ENCODE measurements around the gene MPP1. TPM values are rescaled to one million over a fixed set of nuclear protein-coding genes. Genes with fewer than 3 reads are reported as not detected.

Gene MPP1
- total RNA-seq, 1 experiment from 2014 or later = 89.3 TPM

DNA sequence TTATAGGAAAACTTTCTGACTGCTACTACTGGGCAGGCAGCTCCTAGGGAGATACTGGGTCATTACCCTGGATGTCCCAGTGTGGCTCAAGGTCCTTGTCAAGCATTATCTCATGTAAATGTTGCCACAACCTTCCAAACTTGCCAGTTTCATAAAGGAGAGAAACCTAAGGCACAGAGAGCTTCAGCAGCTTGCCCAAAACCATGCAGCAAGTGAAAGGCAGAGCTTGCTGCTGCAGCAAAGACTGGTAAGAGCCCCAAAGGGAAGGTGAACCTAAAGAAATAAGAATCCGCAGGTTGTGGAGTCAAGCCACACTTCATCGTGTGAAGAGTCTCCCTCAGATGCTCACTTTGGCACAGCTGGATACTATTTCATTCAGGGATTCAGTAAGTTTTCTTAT lies 2.3 kb downstream of the MPP1 start:
- TF ChIP-seq, protein P1, sequence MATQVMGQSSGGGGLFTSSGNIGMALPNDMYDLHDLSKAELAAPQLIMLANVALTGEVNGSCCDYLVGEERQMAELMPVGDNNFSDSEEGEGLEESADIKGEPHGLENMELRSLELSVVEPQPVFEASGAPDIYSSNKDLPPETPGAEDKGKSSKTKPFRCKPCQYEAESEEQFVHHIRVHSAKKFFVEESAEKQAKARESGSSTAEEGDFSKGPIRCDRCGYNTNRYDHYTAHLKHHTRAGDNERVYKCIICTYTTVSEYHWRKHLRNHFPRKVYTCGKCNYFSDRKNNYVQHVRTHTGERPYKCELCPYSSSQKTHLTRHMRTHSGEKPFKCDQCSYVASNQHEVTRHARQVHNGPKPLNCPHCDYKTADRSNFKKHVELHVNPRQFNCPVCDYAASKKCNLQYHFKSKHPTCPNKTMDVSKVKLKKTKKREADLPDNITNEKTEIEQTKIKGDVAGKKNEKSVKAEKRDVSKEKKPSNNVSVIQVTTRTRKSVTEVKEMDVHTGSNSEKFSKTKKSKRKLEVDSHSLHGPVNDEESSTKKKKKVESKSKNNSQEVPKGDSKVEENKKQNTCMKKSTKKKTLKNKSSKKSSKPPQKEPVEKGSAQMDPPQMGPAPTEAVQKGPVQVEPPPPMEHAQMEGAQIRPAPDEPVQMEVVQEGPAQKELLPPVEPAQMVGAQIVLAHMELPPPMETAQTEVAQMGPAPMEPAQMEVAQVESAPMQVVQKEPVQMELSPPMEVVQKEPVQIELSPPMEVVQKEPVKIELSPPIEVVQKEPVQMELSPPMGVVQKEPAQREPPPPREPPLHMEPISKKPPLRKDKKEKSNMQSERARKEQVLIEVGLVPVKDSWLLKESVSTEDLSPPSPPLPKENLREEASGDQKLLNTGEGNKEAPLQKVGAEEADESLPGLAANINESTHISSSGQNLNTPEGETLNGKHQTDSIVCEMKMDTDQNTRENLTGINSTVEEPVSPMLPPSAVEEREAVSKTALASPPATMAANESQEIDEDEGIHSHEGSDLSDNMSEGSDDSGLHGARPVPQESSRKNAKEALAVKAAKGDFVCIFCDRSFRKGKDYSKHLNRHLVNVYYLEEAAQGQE (IDR thresholded peaks at IDR 0.05; ENCODE audit: insufficient read depth in 1 of 2, low read depth in 2 of 2, low read length in 1 of 2) = no peak
- TF ChIP-seq, protein P2, sequence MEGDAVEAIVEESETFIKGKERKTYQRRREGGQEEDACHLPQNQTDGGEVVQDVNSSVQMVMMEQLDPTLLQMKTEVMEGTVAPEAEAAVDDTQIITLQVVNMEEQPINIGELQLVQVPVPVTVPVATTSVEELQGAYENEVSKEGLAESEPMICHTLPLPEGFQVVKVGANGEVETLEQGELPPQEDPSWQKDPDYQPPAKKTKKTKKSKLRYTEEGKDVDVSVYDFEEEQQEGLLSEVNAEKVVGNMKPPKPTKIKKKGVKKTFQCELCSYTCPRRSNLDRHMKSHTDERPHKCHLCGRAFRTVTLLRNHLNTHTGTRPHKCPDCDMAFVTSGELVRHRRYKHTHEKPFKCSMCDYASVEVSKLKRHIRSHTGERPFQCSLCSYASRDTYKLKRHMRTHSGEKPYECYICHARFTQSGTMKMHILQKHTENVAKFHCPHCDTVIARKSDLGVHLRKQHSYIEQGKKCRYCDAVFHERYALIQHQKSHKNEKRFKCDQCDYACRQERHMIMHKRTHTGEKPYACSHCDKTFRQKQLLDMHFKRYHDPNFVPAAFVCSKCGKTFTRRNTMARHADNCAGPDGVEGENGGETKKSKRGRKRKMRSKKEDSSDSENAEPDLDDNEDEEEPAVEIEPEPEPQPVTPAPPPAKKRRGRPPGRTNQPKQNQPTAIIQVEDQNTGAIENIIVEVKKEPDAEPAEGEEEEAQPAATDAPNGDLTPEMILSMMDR (IDR thresholded peaks at IDR 0.05) = no peak
- TF ChIP-seq SIN3A (IDR thresholded peaks at IDR 0.05; ENCODE audit: borderline replicate concordance, insufficient read depth, low read depth, low read length) = no peak
- TF ChIP-seq TCF7L2 (IDR thresholded peaks at IDR 0.05; ENCODE audit: low read depth, low read length) = no peak
- TF ChIP-seq POLR2AphosphoS5 (IDR thresholded peaks at IDR 0.05; ENCODE audit: low read depth, low read length) = no peak
- DNase-seq (ENCODE audit: low read depth, low spot score) (no peak), ATAC-seq (no peak)
- H3K9me3 ChIP-seq (ENCODE audit: control insufficient read depth, insufficient read depth, low read depth, low read length) = peaks cover 8% of the 10 kb centered on the region; the same call in 1 of the 2 replicates
- CTCF ChIA-PET = no interaction called here
- BruUV-seq (replicated peaks) = no TSS peak
- H3K4me3 ChIP-seq (ENCODE audit: low read depth in 2 of 2, low read length in 2 of 2) = peak overlapping the region; percentile 75 to 81
- H3K27ac ChIP-seq (ENCODE audit: low read length) = peak overlapping the region; percentile 83
- intact Hi-C loops (cut with micrococcal nuclease; ENCODE audit: unreplicated experiment) = no loop called here
- POLR2A ChIA-PET = interaction anchor here (0.7 kb wide), 1 partner anchor 29 kb away, joined by 4 read pairs; no protein-coding TSS in a partner anchor
- in situ Hi-C loops (cut with HindIII; ENCODE audit: low pct_unique_long_range_greater_than_20kb, low sequenced_read_pairs) = no loop called here
- no peaks in the 10 kb centered on the region for H3K27me3 ChIP-seq (ENCODE audit: control insufficient read depth, insufficient read depth, low read length)
- H3K36me3 ChIP-seq (ENCODE audit: control insufficient read depth, insufficient read depth, low read length) = no peaks in the 10 kb centered on the region
- H3K4me1 ChIP-seq (ENCODE audit: control insufficient read depth, insufficient read depth, low read length) = peaks cover 65% of the 10 kb centered on the region

DNA sequence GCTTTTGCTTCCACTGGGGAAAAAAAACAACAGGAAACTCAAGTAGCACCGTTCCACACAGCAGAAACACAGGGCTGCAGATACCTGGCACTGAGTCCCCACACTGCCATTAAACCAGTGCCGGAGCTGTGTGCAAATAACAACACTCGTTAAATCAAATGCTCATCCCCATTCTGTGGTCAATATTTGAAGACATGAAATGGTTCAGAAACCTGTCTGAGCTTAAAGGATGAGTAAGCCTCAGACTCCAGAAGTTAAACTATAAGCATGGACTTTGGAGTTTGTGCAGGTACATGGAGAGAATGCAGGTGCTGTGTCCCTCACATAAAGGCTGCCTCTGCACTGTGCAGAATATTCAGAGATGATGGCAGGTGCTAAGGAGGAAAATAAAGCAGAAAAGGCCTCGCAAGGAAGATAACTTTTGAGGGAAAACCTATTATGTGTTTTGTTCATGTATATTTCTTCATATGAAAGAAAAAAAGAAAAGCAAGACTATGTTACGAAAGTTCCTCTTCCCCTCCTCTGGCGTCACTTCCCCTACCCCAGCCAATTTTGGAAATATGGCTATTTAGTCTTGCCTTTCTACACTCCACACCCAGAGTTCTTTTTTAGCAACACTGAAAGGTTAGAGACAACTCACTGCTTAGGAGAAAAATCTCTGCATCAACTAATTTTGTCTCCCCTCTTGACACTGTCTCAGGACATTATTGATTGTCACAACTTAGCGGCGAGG lies 4.6 kb downstream of the MPP1 start:
- Histone ChIP-seq H3K4me3 (ENCODE audit: low read depth in 2 of 2, low read length in 2 of 2) (peak overlapping the region in 1 of 2 experiments; percentile 14; a peak in 2 of 4 replicates), H3K9me3 (ENCODE audit: control insufficient read depth, insufficient read depth, low read depth, low read length) (no peaks in the 10 kb centered on the region), H3K4me1 (ENCODE audit: control insufficient read depth, insufficient read depth, low read length) (peaks cover 82% of the 10 kb centered on the region), H3K27ac (ENCODE audit: low read length) (peak overlapping the region; percentile 83), H3K36me3 (ENCODE audit: control insufficient read depth, insufficient read depth, low read length) (no peaks in the 10 kb centered on the region), H3K27me3 (ENCODE audit: control insufficient read depth, insufficient read depth, low read length) (no peaks in the 10 kb centered on the region)
- no TSS peak for BruUV-seq (replicated peaks)
- POLR2A ChIA-PET = interaction anchor here (0.6 kb wide), 1 partner anchor 226 kb away, joined by 6 read pairs; the partner anchor contains the start of gene FUNDC2
- no peak for DNase-seq (ENCODE audit: low read depth, low spot score)
- intact Hi-C loops (cut with micrococcal nuclease; ENCODE audit: unreplicated experiment) (no loop called here), in situ Hi-C loops (cut with HindIII; ENCODE audit: low pct_unique_long_range_greater_than_20kb, low sequenced_read_pairs) (no loop called here)
- CTCF ChIA-PET = no interaction called here
- no peak for TF ChIP-seq POLR2AphosphoS5 (IDR thresholded peaks at IDR 0.05; ENCODE audit: low read depth, low read length)
- no peak for TF ChIP-seq SIN3A (IDR thresholded peaks at IDR 0.05; ENCODE audit: borderline replicate concordance, insufficient read depth, low read depth, low read length)
- TF ChIP-seq TCF7L2 (IDR thresholded peaks at IDR 0.05; ENCODE audit: low read depth, low read length) = no peak
- TF ChIP-seq, protein P2 (IDR thresholded peaks at IDR 0.05) = no peak
- TF ChIP-seq, protein P1 (IDR thresholded peaks at IDR 0.05; ENCODE audit: insufficient read depth in 1 of 2, low read depth in 2 of 2, low read length in 1 of 2) = no peak
- no peak for ATAC-seq
